Sigmoid colon (tissue), 4 donors: ENCODE results near the gene SMAP2.

Source experiments
- CTCF ChIP-seq, 4 experiments: fragments of 450-650 bp in 3 of 4; fragments of 200-600 bp in 1 of 4; IDR thresholded peaks; one replicate each; pipeline ENCODE4 v1.5.1; 2016 to 2019; ENCODE audit warnings: antibody characterized with exemption in 4 of 4, mild to moderate bottlenecking in 3 of 4, moderate library complexity in 2 of 4
- EP300 ChIP-seq, 4 donors: sonication (generic); formaldehyde crosslinking; IDR thresholded peaks; one replicate each; pipeline ENCODE4 v1.6.1; 2017; ENCODE audit warnings: antibody characterized with exemption in 4 of 4
- POLR2A ChIP-seq, 2 donors: fragments of 450-650 bp; IDR thresholded peaks; one replicate each; pipeline ENCODE4 v1.6.1; 2016; ENCODE audit warnings: antibody characterized with exemption in 2 of 2, mild to moderate bottlenecking in 2 of 2, moderate library complexity in 2 of 2

GRCh38 chr1:40386359-40386723 lies 12.8 kb downstream of the SMAP2 start:
- TF ChIP-seq POLR2A (IDR thresholded peaks at IDR 0.05) (no peak), CTCF (IDR thresholded peaks at IDR 0.05) (no peak), EP300 (IDR thresholded peaks at IDR 0.05) (no peak)
